Activated CD4-positive, alpha-beta T cell treated with anti-CD3 and anti-CD28 coated beads, Interleukin-2, amount 50 U/mL, for 48 hours (primary cell): Measurements from ENCODE around the gene COL25A1.

Source experiments
- DNase-seq, 2 experiments: peaks; one replicate each; pipeline ENCODE4 v3.0.0-alpha.2; 2020

Gene COL25A1

DNA sequence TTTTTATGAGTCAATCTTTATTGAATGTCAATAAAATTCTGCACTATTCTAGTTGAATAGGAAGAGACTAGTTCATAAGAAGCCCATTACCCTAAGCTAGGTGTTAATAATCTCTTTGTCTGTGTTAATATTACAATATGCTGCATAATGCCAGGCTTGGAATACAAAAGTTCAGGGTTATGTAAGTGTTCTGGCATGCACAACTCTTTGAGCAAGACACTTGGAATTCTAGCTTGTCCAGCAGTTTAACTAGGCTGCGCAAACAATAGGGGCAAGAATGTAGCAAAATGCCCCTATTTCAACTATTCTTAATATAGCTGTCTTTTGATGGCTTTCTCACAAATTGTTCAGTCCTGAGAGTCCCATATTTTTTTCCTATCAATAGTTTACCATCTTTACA is 508.3 kb downstream of the COL25A1 start:
- DNase-seq = no peak

GRCh38 chr4:108793415-108793814 is 509.0 kb downstream of the COL25A1 start:
- DNase-seq = no peak

DNA sequence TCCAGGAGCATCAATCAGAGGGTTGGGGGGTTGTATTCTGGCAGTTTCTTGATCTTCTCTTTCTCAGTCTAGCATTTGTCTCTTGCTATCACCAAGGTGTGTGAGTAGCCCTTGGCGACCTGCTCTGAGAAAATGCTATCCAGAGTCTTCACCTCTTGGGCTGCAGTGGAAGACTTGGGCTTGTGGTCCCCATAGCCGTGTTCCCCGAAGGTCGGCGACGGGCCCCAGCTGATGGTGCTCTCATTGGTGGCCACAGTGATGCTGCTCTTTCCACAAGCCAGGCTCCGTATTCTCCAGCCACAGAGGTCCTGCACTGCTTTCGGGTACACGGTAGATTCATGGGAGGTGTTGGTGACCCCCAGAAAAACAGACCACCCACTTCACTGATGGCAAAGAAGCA is 513.7 kb downstream of the COL25A1 start:
- no peak for DNase-seq

DNA sequence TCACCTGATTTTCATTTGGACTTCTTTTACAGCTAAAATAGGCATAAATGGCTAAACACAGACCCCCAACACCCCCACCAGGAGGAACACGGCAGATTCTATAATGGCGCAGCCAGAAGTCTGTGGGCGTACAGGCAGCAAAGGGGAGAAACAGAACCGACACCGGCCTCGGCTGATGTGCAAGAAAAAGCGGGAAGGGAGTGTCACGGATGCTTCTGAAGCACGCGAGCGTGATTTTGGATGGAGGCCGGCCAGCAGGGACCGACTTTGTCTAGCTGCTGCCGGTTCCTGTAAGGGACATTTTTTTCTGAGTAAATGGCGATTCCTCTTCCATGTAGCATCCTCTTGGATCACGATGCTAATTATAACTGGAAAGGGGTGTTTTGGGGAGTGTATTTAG is 514.7 kb downstream of the COL25A1 start:
- DNase-seq = no peak

DNA sequence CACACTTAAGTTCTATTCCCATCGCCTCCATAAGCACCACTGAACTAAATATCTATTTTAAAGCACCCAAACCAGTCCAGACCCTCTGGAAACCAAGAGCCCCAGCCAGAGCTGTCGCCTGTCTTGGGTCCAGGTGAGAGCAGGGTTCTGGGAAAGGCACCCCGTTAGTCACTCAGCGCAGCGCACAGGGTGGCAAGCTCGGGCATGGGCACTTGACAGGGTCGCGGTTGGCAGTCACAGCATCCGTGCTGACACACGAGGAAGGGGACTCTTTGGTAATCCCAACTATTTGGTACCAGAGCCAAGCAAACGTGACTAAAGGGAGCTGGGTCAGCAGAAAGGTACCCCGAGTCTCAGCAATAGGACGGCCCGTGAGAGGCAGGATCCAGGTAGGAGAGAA is 515.4 kb downstream of the COL25A1 start:
- DNase-seq = no peak

DNA sequence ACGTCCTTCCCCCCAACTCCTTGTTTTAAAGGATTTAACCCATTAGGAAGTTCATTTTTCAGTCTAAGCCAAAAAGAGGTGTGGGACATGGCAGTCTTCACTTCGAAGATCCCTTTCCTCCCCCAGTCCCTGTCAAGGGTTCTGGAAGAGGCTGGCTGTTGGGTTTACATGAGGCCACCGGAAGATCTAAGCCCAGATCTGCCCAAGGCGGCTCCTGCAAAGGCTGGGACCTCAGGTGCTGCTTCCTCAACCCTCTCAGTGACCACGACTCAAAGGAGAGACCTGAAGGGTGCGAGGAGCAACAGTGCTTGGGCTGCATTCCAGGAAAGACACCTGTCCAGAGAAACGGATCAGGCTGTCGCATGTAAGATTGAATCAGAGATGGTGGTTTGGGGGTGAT is 516.1 kb downstream of the COL25A1 start:
- DNase-seq = no peak

DNA sequence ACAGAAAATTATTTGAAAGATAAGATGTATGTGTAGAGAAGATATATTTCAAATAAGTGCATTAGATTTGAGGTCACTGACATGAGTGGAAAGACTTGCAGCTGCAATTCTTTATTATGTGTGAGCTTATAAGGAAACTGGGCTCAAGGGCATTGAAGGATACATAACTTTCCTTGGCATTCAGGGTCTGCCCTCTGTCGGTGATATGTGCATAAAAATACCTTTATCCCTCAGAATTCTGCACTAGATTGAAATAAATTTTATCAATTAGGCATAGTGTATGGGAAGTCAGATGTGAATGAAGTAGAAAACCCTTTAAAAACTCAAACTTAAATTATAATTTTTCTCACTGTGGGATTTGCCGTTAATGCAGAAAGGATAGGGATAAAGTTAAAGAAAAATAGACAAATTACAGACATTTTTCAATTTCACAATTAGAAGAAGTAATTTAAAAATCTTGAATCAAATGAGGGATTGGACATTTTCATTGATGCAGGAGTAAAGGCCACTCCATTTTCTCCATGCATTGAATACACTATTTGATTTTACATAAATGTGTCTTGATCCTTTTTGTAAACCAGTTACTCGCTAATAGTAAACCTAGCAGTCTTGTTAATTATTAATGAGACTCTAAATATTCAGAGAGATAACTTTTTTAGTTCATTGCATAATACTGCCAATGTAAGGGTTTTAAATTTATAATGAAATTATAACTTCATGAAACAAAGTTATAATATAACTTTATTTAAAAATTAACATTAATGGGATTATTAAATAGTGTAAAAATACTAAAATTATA is 518.6 kb downstream of the COL25A1 start:
- no peak for DNase-seq

- no peak for DNase-seq
These were observed 522.5 kb downstream of the COL25A1 start for GRCh38 chr4:108779958-108780357.

DNA sequence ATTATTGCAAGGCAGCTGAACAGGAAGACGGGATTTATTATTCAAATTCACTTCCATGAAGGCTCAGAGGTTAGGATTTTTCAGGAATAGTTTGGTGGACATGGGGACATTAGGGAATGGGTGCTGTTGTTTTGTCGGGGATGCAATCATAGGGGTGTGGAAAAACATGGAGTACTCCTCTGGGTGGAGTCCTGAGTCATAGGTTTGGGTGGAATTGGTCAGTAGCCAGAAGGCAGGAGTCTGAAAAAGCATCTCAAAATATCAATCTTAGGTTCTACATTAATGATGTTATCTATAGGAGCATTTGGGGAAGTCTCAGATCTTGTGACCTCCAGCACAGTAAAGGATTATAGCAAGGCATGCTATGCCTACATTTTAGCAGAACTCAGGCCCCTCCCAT is 525.1 kb downstream of the COL25A1 start:
- DNase-seq = no peak

GRCh38 chr4:108775921-108776320 is 526.5 kb downstream of the COL25A1 start:
- no peak for DNase-seq

DNA sequence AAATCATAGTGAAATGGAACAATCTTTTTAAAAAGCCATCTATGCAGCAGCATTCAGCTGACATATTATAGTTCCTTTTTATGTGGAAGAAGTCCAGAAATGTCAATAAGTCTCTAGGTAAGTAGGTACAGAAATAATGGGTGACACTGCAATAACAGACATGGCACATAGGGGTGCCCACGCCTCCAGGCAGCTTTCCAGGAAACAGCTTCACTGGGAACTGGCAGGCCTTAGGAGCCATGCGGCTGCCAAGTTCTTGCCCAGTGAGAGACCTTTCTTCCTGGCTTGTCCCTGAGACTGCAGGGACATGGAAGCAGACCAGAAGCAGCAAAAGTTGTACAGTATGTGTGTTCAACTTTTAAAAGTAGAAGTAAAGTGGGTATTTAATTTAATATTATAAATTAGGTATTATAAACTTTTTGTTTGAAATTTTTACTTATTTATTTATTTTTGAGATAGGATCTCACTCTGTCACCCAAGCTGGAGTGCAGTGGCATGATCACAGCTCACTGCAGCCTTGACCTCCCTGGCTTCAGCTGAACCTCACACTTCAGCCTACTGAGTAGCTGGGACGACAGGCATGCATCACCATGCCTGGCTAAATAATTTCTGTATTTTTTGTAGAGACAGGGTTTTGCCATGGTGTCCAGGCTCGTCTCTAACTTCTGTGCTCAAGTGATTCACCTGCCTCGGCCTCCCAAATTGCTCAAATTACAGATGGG is 527.5 kb downstream of the COL25A1 start:
- no peak for DNase-seq

DNA sequence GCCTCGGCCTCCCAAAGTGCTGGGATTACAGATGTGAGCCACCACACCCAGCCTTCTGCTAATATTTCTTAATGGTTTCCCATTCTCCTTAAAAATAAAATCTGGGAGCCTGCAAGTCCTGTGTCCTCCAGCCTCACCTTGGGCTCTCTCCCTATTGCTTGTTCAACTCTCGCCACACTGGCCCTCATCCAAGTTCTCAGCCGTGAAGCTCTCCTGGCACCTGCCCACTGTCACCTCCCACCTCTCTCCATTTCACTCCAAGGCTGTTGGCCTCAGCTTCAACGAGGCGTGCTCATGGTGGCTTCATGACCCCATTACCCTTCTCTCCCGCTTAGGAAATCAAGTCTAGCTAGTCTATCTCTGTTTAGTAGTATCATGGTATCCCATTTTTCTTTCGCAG is 530.1 kb downstream of the COL25A1 start:
- no peak for DNase-seq

GRCh38 chr4:108766058-108766457 is 536.4 kb downstream of the COL25A1 start:
- no peak for DNase-seq

- DNase-seq = no peak
These were observed 538.5 kb downstream of the COL25A1 start for GRCh38 chr4:108763986-108764385.

- no peak for DNase-seq
These were observed 539.2 kb downstream of the COL25A1 start for GRCh38 chr4:108763226-108763593.

DNA sequence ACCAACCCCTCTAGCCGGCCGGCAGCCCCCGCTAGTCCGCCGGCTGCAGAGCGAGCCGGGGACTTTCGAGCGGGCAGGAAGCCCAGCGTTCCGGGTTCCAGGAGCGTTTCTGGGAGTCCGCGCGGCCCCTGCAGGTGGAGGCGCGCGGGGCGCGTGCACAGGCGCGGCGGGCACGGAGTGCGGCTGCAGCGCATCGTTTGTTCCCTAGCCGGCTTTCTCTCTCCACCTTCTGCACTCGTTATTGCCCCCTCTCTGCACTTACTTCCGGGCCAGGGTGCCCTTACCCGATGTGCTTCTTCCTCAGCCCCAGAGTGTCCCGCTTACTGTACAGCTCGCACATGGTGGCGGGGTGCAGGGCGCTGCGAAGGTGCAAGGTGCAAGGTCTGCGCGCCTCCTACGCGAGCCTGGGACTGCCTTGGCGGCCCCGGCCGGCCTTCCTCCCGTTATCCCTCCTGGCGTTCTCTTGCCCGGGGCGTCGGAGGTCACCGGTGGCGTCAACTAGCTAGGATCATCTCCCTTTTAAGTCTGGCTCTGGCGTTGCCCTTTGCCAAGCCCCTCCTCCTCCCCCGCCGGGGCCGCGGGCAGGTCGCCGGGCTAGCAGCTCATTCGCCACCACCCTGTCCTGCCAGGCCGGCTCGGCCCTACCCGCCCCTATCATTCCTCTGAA is 539.8 kb downstream of the COL25A1 start, which contains the start of gene ETNPPL:
TSS of gene ETNPPL (minus strand) at position 495 of the 667 bp plus-strand sequence. CDS start at position 340, 155 bp downstream.
- DNase-seq = peak; percentile 19 to 28
